ENCODE data around the gene GADD45B. TPM values are rescaled to one million over a fixed set of nuclear protein-coding genes. Genes with fewer than 3 reads are reported as not detected.

Gene GADD45B
- total and polyA plus RNA-seq, 10 of the 15 experiments (the other 5 are each of a cell fraction or from before 2014, with no cell fraction given), result 2.4 to 180 (median 91.1) TPM

DNA sequence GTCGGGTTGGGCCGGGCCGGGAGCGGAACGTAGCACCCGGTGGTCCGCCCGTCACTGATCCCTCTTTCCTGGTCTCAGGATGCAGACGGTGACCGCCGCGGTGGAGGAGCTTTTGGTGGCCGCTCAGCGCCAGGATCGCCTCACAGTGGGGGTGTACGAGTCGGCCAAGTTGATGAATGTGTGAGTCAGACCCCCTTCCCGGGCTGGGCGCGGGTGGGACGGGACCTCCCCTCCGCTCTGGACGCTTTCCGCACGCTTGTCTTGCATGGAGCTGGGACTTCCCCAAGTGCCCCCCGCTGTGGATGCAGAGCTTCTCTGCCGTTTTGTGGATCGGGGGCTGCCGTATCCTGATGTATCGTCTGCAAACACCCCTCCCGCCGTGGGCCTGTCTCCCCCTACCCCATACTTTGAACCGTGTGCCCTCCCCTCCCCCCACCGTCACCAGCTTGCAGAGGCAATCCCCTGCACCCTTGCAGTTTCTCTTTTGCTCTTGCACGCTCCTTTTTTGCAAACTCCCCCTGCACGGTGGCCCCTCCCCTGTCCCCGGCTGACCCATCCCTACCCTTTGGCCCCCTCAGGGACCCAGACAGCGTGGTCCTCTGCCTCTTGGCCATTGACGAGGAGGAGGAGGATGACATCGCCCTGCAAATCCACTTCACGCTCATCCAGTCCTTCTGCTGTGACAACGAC, 669 bp downstream of the GADD45B start:
- FAIRE-seq (no peak), ATAC-seq (peak; percentile 5), DNase-seq (ENCODE audit: low read depth, low spot score) (no peak)
- Histone ChIP-seq H3K9ac (ENCODE audit: control insufficient read depth, insufficient read depth, low read length) (peak overlapping the region; percentile 96), H3K4me1 (ENCODE audit: control insufficient read depth, insufficient read depth, low read length) (peaks cover 12% of the 10 kb centered on the region), H3K36me3 (ENCODE audit: control insufficient read depth in 2 of 2, insufficient read depth in 2 of 2, low read length in 1 of 2) (peaks cover 2% of the 10 kb centered on the region in 2 experiments; a peak in 2 of 4 replicates), H3K4me3 (peak overlapping the region; percentile 100), H3K27me3 (replicated peaks in 1 of 2; ENCODE audit: control insufficient read depth in 2 of 2, insufficient read depth in 2 of 2, low read length in 1 of 2) (no peaks in the 10 kb centered on the region), H2AFZ (ENCODE audit: control insufficient read depth, low read depth, low read length) (no peak overlapping the region), H3K79me2 (ENCODE audit: control insufficient read depth, insufficient read depth, low read length) (peaks cover 44% of the 10 kb centered on the region), H3K9me3 (replicated peaks; ENCODE audit: control insufficient read depth, insufficient read depth, low read length) (no peaks in the 10 kb centered on the region; the same call in 2 of the 3 replicates), H3K4me2 (ENCODE audit: control insufficient read depth, insufficient read depth) (peak overlapping the region; percentile 98; the same call in 1 of the 2 replicates), H4K20me1 (ENCODE audit: control insufficient read depth, insufficient read depth) (peaks cover 12% of the 10 kb centered on the region; the same call in 1 of the 2 replicates), H3K27ac (ENCODE audit: control insufficient read depth, insufficient read depth) (peak overlapping the region; percentile 95)
- BruUV-seq (replicated peaks), result TSS peak; percentile 96
- intact Hi-C loops (cut with micrococcal nuclease; ENCODE audit: unreplicated experiment), result loop anchor here (1.0 to 2.0 kb wide), 2 partner anchors 76 to 86 kb away; no protein-coding TSS in a partner anchor
- WGBS (ENCODE audit: insufficient coverage, insufficient replicate concordance, low lambda C conversion rate, missing lambda C conversion rate), result under 1% methylated on average over 35 of the region's 42 CpGs
- ChIA-PET SMC1A (ENCODE audit: uncharacterized antibody, unreplicated experiment) (interaction anchor here (1.0 to 10.5 kb wide), 20 partner anchors 14 to 160 kb away, joined by 3 to 143 read pairs (median 6); partner anchors contain the start of gene LMNB2), POLR2A (interaction anchor here (0.6 to 6.8 kb wide), 26 partner anchors 10 to 655 kb away, joined by 3 to 166 read pairs (median 4); partner anchors contain the start of genes LMNB2, LSM7, SPPL2B and THOP1), RAD21 (ENCODE audit: unreplicated experiment) (interaction anchor here (0.7 to 6.5 kb wide), 33 partner anchors 14 to 1094 kb away, joined by 3 to 221 read pairs (median 6); partner anchors contain the start of genes LMNB2 and TIMM13), CTCF (interaction anchor here (0.5 to 5.8 kb wide), 22 partner anchors 15 to 321 kb away, joined by 3 to 113 read pairs (median 5); no protein-coding TSS in a partner anchor)
- in situ Hi-C loops (cut with MboI), result no loop called here
- TF ChIP-seq, protein P1, sequence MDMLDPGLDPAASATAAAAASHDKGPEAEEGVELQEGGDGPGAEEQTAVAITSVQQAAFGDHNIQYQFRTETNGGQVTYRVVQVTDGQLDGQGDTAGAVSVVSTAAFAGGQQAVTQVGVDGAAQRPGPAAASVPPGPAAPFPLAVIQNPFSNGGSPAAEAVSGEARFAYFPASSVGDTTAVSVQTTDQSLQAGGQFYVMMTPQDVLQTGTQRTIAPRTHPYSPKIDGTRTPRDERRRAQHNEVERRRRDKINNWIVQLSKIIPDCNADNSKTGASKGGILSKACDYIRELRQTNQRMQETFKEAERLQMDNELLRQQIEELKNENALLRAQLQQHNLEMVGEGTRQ (IDR thresholded peaks at IDR 0.05; ENCODE audit: borderline replicate concordance, low read depth, low read length), result no peak
- TF ChIP-seq BRCA1 (IDR thresholded peaks at IDR 0.05; ENCODE audit: low read depth, low read length) (no peak), RFX5 (IDR thresholded peaks at IDR 0.05; ENCODE audit: low read depth, low read length) (no peak), ASH2L (IDR thresholded peaks at IDR 0.05; ENCODE audit: borderline replicate concordance, low read depth) (no peak), CBX3 (IDR thresholded peaks at IDR 0.05; ENCODE audit: borderline replicate concordance, low read depth) (no peak), POLR2AphosphoS5 (IDR thresholded peaks at IDR 0.05; ENCODE audit: low read length) (peak; percentile 78), CBFB (IDR thresholded peaks at IDR 0.05; ENCODE audit: low read depth) (no peak), NFIC (IDR thresholded peaks at IDR 0.05; ENCODE audit: low read depth, low read length) (0 out of 2 replicates have a peak, but pooled peaks have one; percentile 11), MEF2A (IDR thresholded peaks at IDR 0.05; ENCODE audit: insufficient read depth, low read depth, low read length) (no peak), CHD1 (IDR thresholded peaks at IDR 0.05; ENCODE audit: low read depth, low read length) (peak; percentile 9; the same call in 1 of the 2 replicates), PML (IDR thresholded peaks at IDR 0.05; ENCODE audit: low read length) (no peak), TBL1XR1 (IDR thresholded peaks at IDR 0.05; ENCODE audit: low read depth, low read length) (no peak), ZBTB11 (CRISPR knock-in tag; IDR thresholded peaks at IDR 0.05) (no peak), HDGF (IDR thresholded peaks at IDR 0.05) (0 out of 2 replicates have a peak, but pooled peaks have one; percentile 36), SPI1 (IDR thresholded peaks at IDR 0.05; ENCODE audit: borderline replicate concordance, insufficient read depth, low read depth, low read length) (0 out of 2 replicates have a peak, but pooled peaks have one; percentile 18), TARDBP (IDR thresholded peaks at IDR 0.05; ENCODE audit: borderline replicate concordance) (no peak), BHLHE40 (IDR thresholded peaks at IDR 0.05; ENCODE audit: borderline replicate concordance in 1 of 2, low read depth in 2 of 2, low read length in 1 of 2) (peak in 1 of 2 experiments; percentile 4; a peak in 1 of 4 replicates)
- TF ChIP-seq, protein P2, sequence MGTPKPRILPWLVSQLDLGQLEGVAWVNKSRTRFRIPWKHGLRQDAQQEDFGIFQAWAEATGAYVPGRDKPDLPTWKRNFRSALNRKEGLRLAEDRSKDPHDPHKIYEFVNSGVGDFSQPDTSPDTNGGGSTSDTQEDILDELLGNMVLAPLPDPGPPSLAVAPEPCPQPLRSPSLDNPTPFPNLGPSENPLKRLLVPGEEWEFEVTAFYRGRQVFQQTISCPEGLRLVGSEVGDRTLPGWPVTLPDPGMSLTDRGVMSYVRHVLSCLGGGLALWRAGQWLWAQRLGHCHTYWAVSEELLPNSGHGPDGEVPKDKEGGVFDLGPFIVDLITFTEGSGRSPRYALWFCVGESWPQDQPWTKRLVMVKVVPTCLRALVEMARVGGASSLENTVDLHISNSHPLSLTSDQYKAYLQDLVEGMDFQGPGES (IDR thresholded peaks at IDR 0.05), result no peak
